ENCODE data around the gene KLLN.
"Not testable (repeated sequence)": the region's sequence is repeated elsewhere in the genome, so short reads cannot be mapped to it uniquely, and the experiment has no call there.

The KLLN gene

GRCh38 chr10:87863053-87863943 lies at the start of gene KLLN, which contains the start of gene PTEN:
Gene KLLN (minus strand): TSS chr10:87863533. CDS start chr10:87862487, 1,046 bp downstream.
Gene PTEN (plus strand): TSS chr10:87863625. CDS start chr10:87864470, 845 bp downstream.
- in situ Hi-C loops (cut with MboI; ENCODE audit: low sequenced_read_pairs, unreplicated experiment): loop anchor here (5.0 to 25.0 kb wide), 4 partner anchors 202 to 524 kb away; no protein-coding TSS in a partner anchor
- TF ChIP-seq CTCF (IDR thresholded peaks at IDR 0.05; ENCODE audit: borderline replicate concordance, control extremely low read depth, extremely low read depth, insufficient read depth, missing control alignments): no peak
- peak; percentile 84 for DNase-seq (ENCODE audit: low spot score)

GRCh38 chr10:87903396-87903795 lies 40.1 kb upstream of the KLLN start:
- DNase-seq (ENCODE audit: low spot score); in situ Hi-C loops (cut with MboI; ENCODE audit: low sequenced_read_pairs, unreplicated experiment): not testable (repeated sequence)

- DNase-seq (ENCODE audit: low spot score); in situ Hi-C loops (cut with MboI; ENCODE audit: low sequenced_read_pairs, unreplicated experiment): not testable (repeated sequence)
Measured at GRCh38 chr10:87897957-87898356, 34.6 kb upstream of the KLLN start.

GRCh38 chr10:87896216-87896615 lies 32.9 kb upstream of the KLLN start:
- TF ChIP-seq CTCF (IDR thresholded peaks at IDR 0.05; ENCODE audit: borderline replicate concordance, control extremely low read depth, extremely low read depth, insufficient read depth, missing control alignments): no peak
- no peak for DNase-seq (ENCODE audit: low spot score)
- in situ Hi-C loops (cut with MboI; ENCODE audit: low sequenced_read_pairs, unreplicated experiment): no loop called here

- in situ Hi-C loops (cut with MboI; ENCODE audit: low sequenced_read_pairs, unreplicated experiment): no loop called here
- no peak for DNase-seq (ENCODE audit: low spot score)
- no peak for TF ChIP-seq CTCF (IDR thresholded peaks at IDR 0.05; ENCODE audit: borderline replicate concordance, control extremely low read depth, extremely low read depth, insufficient read depth, missing control alignments)
Measured at GRCh38 chr10:87895430-87895829, 32.1 kb upstream of the KLLN start.

GRCh38 chr10:87887548-87888289 lies 24.4 kb upstream of the KLLN start:
- in situ Hi-C loops (cut with MboI; ENCODE audit: low sequenced_read_pairs, unreplicated experiment): no loop called here

GRCh38 chr10:87887146-87887545 lies 23.8 kb upstream of the KLLN start:
- no peak for DNase-seq (ENCODE audit: low spot score)
- no peak for TF ChIP-seq CTCF (IDR thresholded peaks at IDR 0.05; ENCODE audit: borderline replicate concordance, control extremely low read depth, extremely low read depth, insufficient read depth, missing control alignments)
- in situ Hi-C loops (cut with MboI; ENCODE audit: low sequenced_read_pairs, unreplicated experiment): no loop called here

More at GRCh38 chr10:87887548-87888289, 24.4 kb upstream of the KLLN start:
- no peak for DNase-seq (ENCODE audit: low spot score)
- no peak for TF ChIP-seq CTCF (IDR thresholded peaks at IDR 0.05; ENCODE audit: borderline replicate concordance, control extremely low read depth, extremely low read depth, insufficient read depth, missing control alignments)

Data from GM13976 (cell line).